HG02840 (cell line): ENCODE data around the gene ABHD4.
"Not testable (repeated sequence)": the region's sequence is repeated elsewhere in the genome, so short reads cannot be mapped to it uniquely, and the experiment has no call there.

Experiments
- ATAC-seq: cut with Tn5 transposase; IDR thresholded peaks from one replicate; pipeline ENCODE4 v1.9.1; 2021; ENCODE audit warnings: mild to moderate bottlenecking, moderate library complexity, moderate number of reproducible peaks; ENCODE audit not compliant: unreplicated experiment, low FRiP score

The ABHD4 gene

DNA sequence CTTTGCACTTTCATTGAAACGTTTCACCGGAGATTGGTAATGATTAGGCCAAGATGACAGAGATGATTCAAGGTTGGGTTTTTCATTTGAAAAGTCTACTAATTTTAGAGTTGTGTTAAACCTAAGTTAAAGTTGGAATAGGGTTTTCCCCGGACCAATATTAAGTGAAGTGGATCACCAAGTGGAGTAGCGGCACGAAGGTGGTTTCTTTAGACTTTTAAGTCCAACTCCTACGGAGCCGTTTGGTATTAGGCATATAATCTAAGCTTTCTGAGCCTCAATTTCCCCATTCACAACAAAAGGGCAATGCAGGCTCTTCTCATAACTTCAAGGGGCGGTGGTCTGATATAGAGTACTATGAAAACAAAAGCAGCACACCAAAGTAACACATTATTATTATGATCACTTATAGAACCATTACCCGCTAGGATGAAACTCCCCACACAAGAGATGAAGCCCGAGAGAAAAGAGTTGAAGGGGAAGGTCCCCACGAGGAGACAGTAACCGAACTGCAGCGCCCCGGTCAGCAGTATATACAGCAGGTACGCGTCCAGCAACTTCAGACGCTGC lies 9.5 kb upstream of the ABHD4 start:
- no peak for ATAC-seq

GRCh38 chr14:22589096-22589839 lies 8.8 kb upstream of the ABHD4 start, which contains the start of gene DAD1:
Gene DAD1 (minus strand): TSS chr14:22589224. CDS start chr14:22589157, 67 bp downstream.
- peak; percentile 88 for ATAC-seq

- ATAC-seq, result no peak
Measured at GRCh38 chr14:22593189-22593588, 4.9 kb upstream of the ABHD4 start.

- no peak for ATAC-seq
Measured at GRCh38 chr14:22593601-22594000, 4.5 kb upstream of the ABHD4 start.

DNA sequence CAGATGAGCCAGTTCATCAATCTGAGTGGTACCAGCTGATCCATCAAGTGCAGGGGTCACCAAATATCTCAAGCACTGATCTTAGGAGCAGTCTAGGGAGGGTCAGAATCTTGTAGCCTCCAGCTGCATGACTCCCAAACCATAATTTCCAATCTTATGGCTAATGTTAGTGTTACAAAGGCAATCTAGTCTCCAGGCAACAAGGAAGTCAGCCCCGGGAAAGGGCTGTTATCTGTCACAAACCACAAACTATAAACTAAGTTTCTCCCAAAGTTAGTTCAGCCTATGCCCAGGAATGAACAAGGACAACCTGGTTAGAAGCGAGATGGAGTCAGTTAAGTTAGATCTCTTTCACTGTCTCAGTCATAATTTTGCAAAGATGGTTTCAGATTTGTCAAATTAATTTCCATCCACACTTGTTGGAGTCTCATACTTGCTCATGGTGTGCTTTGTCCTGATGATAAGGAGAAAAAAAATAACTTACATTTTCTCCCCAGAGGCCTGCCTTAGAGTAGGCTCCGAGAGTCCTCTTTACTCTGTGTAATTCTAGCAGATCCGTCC lies 3.9 kb upstream of the ABHD4 start:
- no peak for ATAC-seq

- ATAC-seq, result no peak
Measured at GRCh38 chr14:22596354-22596879, 1.7 kb upstream of the ABHD4 start.

GRCh38 chr14:22597265-22597664 lies 835 bp upstream of the ABHD4 start:
- ATAC-seq, result no peak

DNA sequence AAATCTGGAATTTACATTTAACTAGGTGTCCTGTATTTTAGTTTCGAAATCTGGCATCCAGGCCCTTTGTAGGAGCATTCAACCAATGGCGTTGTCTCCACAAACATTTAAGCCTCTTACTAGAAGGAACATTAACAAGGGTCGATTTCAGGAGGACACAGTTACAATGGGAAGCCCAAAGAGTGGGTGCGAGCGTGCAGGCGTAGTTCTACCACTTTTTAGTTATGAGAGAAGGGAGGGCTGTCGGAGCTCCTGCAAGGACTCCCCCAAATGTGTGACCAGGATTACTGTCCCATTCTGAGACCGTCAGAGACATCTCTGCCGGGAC lies 365 bp upstream of the ABHD4 start:
- ATAC-seq, result no peak

- ATAC-seq, result no peak
Measured at GRCh38 chr14:22598896-22599244, 770 bp downstream of the ABHD4 start.

DNA sequence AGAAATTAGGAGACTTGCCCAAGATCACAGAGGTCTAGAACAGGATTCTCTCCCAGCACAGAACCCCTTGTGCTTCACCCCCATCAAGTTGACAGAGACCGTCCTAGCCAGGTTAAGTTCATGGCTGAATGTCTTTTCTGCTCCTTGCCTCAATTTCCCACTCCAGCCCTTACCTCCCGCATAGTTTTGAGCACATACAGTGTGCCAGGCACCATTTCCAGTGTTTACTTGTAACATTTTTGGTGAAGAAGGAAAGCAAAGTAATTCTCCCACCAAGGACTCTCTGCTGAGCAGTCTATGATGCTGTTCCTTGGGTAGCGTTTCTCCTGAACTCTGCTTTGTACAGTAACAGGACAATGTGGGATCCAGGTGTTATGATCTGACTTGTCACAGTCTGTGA lies 1.2 kb downstream of the ABHD4 start:
- no peak for ATAC-seq

GRCh38 chr14:22600027-22600426 lies 1.9 kb downstream of the ABHD4 start:
- no peak for ATAC-seq

DNA sequence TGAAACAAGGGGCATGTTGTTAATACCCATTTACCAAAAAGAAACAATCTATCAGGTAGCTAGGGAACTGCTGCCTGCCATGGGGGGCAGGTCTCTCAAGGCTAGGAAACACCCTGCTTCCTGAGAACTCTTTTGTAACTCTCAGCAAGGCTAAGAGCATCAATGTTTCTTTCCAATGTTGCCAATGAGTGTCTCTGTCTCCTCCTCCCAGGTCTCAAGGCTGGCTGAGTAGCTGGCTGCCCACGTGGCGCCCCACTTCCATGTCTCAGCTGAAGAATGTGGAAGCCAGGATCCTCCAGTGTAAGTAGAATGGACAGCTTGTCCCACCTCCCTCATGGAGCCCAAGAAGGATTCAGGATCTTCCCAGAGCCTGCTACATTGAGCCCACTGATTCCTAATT lies 3.4 kb downstream of the ABHD4 start:
- ATAC-seq, result no peak

GRCh38 chr14:22601996-22602395 lies 3.9 kb downstream of the ABHD4 start:
- no peak for ATAC-seq

DNA sequence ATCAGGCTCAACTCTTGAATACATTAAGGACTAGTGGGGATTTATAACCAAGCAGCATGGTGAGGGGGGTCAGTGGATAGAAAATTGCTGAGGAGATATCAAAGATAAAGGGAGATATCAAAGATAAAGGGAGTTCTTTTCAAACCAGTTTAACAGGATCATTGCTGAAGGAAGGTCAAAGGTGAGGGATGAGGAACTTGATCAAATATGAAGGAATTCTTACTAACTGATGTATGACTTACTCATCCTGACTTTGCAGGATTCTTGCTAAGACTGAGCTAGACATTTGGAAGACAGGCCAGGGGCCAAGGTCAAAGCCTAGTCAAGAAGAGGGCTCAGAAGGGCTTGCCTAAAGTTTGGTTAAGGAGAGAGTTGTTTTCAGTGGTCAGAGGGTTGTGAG lies 4.8 kb downstream of the ABHD4 start:
- no peak for ATAC-seq

- ATAC-seq, result no peak
Measured at GRCh38 chr14:22606380-22606779, 8.3 kb downstream of the ABHD4 start.

- ATAC-seq, result no peak
Measured at GRCh38 chr14:22607291-22607690, 9.2 kb downstream of the ABHD4 start.

DNA sequence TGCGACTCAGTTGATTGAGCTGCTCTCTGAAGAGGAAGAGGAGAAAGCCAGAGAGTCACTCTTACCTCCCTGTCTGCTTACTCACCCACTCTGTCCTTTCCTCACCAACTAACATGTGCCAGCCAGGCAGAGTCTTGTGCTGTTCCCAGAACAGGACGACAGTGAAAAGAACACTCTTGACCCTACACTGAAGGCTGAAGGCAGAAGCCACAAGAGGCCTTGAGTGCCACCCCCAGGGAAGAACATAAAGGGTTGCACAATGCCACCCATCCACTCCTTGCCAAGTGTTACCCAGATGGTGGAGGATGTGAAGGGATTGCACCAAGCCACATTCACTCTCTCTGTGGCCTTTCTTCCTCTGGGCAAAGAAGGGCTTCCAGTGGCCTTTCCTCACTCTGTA lies 12.8 kb downstream of the ABHD4 start:
- ATAC-seq, result no peak

DNA sequence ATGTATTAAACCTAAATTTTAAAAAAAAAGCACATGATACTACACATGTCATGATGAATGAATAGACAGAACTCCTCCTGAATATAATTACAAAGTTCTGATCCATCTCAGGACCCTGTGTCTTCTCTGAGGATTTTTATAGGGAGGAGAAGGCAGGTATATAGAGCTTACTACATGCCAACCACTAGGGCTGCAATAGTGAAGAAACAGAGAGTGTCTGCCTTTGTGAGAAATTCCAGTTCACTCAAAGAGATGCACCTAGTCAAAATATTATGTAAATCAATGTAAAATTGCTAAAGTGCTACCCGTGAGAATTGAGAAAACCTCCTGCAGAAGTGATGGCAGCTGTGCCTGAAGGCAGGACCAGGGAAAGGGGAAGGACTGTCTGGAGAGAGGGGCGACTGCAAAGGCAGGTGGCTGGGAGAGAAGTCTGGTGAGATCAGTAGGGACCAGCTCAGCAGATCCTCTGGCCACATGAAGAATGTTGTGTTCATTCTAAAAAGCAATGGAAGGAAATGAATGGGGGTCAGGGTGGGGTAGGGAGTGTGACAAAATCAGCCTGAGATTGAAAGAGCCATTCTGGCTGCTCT lies 15.1 kb downstream of the ABHD4 start:
- ATAC-seq, result no peak

GRCh38 chr14:22613736-22614239 lies 15.7 kb downstream of the ABHD4 start:
- no peak for ATAC-seq

GRCh38 chr14:22614240-22614799 lies 16.2 kb downstream of the ABHD4 start:
- ATAC-seq, result no peak

- not testable (repeated sequence) for ATAC-seq
Measured at GRCh38 chr14:22615765-22616164, 17.7 kb downstream of the ABHD4 start.
